GM10266 (cell line): Measurements from ENCODE around the gene RPAP2.
"Not testable (repeated sequence)": the region's sequence is repeated elsewhere in the genome, so short reads cannot be mapped to it uniquely, and the experiment has no call there.

Experiments
- DNase-seq: peaks from one replicate; pipeline ENCODE4 v3.0.0; 2012; ENCODE audit errors: extremely low spot score
- CTCF ChIP-seq: IDR thresholded peaks from 2 replicates; pipeline ENCODE4 v1.5.1; 2012; ENCODE audit warnings: mild to moderate bottlenecking, low read depth; ENCODE audit not compliant: control insufficient read depth, insufficient read depth; ENCODE audit errors: missing control alignments

Gene RPAP2

DNA sequence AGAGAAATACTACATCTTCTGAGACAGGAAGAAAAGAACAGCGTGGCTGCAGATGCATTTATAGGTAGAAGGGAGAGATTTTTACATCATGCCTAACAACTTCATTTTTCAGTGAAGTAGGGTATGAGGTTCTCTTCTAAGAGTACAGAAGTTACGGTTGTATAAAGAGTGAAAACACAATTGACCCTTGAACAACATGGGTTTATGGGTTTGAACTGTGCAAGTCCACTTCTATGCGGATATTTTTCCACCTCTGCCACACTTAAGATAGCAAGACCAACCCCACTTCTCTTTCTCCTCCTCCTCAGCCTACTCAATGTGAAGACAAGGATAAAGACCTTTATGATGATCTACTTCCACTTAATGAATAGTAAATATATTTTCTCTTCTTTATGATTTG is 64.5 kb downstream of the RPAP2 start:
- TF ChIP-seq CTCF, result no peak
- DNase-seq, result no peak

DNA sequence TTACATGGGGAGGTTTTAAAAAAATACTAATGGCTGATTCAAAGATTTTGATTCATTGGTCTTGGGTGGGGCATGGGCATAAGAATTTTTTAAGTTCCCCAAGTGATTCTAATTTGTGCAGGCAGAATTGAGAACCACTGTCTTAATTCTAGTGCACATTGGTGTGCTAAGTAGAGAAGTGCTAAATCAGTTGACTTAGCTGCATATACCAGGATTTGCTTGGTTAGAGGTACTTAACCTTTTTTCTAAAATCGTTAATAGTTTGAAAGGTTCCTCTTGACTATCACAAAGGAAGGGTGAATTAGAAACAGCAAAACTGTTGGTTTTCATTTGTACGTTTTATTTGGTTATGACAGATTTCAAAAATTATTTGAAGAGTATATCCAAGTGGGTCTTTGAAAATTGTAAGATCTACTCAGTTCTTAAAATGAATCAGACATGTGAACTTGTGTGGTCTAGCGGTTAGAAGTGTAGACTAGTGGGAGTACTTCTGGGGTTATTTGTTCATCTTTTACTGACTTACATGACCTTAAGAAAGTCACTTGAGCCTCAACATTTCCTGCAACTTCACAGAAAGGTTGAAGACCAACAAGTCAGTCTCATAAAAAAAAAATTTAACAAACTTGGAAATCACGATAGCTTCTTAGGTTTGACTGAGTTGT is 66.7 kb downstream of the RPAP2 start:
- TF ChIP-seq CTCF, result no peak
- peak; percentile 10 for DNase-seq

DNA sequence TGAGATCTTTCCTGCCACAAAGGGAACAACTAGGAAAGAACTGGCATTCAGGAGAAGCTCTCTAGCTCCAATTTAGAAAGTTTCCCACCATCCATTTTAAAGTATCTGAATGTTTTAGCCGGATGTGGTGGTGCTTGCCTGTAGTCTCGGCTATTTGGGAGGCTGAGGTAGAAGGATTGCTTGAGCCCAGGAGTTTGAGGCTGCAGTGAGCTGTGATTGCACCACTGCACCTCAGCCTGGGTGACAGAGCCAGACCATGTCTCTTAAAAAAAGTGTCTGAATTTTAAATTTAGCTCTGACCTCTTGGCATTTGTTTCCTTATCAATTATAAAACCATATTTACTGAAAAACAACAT is 67.2 kb downstream of the RPAP2 start:
- no peak for TF ChIP-seq CTCF
- DNase-seq, result no peak

DNA sequence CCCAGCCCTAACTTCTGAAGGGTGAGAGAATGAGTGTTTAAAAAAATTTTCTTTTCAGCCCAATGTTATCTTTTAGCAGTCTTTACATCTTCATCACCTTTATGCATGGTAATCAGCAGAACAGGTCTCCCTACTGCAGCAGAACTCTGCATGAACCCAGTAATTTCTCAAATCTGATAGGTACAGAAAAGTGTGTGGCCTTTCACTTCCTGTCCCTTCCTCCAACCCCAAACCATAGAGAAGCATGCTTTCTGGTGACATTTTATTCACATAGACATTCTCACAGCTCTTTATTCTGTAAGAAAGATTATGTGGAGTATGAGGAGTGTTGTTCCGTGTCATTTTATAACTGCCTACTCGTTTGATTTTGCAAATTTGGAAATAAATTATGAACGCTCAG is 68.6 kb downstream of the RPAP2 start:
- TF ChIP-seq CTCF, result no peak
- DNase-seq, result no peak

DNA sequence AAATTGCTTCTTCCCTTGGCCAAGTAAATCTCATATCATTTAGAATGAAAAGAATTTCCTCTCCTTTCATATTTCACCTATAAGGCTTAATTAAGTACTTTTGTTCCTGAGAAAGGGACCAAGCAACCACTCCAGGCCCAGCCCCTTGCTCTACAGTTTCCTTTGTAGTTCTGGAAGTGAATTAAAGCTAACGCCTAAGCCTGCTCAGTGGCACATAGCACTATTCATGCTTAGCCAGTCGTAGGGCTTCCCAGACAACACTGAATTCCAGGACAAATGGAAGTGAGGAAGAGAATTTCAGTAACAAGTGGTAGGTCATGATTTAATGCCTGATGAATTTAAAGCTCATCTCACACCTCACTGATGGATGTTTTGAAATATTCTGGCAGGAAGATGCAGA is 73.3 kb downstream of the RPAP2 start:
- TF ChIP-seq CTCF, result no peak
- DNase-seq, result no peak

DNA sequence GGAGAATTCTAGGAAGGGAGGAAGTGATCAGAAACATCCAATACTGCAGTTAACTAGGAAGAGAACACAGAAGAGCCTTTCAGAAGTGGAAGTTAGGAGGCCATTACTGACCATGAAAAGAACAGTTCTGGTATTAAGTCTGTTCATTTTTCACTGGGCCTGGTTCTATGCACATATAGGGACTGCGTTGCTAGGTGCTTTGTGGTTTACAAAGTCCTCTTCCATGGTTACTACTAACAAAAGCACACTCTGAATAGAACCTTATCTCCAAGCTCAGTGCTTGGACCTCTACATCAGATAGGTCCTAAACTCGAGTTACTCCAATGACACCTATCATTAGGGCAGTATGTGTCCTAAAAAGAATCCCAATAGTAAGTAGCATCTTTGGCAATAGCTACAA is 75.4 kb downstream of the RPAP2 start:
- no peak for DNase-seq
- no peak for TF ChIP-seq CTCF

DNA sequence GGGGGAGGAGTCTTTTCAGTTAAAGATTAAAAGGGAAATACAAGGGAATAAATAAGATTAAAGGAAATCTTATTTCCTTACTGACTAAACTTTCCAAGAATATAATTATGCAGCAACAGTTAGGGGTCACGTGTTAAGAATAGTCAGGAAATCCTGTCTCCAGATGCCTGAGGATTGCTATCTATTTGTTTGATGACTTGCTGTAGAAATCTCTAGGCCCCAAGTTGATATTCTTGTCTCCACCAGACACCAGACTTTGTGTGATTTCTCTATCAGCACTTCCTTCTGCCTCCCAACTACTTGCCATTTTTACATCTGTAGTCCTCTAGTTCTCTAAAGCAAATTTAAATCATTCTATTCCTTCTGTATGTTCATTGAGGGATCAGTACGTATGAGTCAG is 77.5 kb downstream of the RPAP2 start:
- no peak for TF ChIP-seq CTCF

GRCh38 chr1:92377991-92378390 is 79.1 kb downstream of the RPAP2 start:
- not testable (repeated sequence) for DNase-seq

More for the DNA sequence above, 77.5 kb downstream of the RPAP2 start:
- DNase-seq, result no peak
